ENCODE measurements around the gene ZBTB8OS.
"Not testable (repeated sequence)": the region's sequence is repeated elsewhere in the genome, so short reads cannot be mapped to it uniquely, and the experiment has no call there.

The ZBTB8OS gene

GRCh38 chr1:32650248-32650751 is at the start of gene ZBTB8OS:
TSS of gene ZBTB8OS (minus strand) at chr1:32650550. CDS start at chr1:32650529, 21 bp downstream.
- peak; percentile 62 to 73 for DNase-seq (ENCODE audit: low read depth in 2 of 2, low spot score in 1 of 2)

GRCh38 chr1:32696996-32697395 is 46.6 kb upstream of the ZBTB8OS start:
- not testable (repeated sequence) for DNase-seq (ENCODE audit: low read depth in 2 of 2, low spot score in 1 of 2)

GRCh38 chr1:32696041-32696440 is 45.7 kb upstream of the ZBTB8OS start:
- DNase-seq (ENCODE audit: low read depth in 2 of 2, low spot score in 1 of 2): no peak

GRCh38 chr1:32695098-32695904 is 45.0 kb upstream of the ZBTB8OS start:
- DNase-seq (ENCODE audit: low read depth in 2 of 2, low spot score in 1 of 2): no peak

- DNase-seq (ENCODE audit: low read depth in 2 of 2, low spot score in 1 of 2): no peak
Observed at GRCh38 chr1:32693455-32694174, 43.3 kb upstream of the ZBTB8OS start.

- DNase-seq (ENCODE audit: low read depth in 2 of 2, low spot score in 1 of 2): no peak
Observed at GRCh38 chr1:32686387-32686786, 36.0 kb upstream of the ZBTB8OS start.

- DNase-seq (ENCODE audit: low read depth in 2 of 2, low spot score in 1 of 2): no peak
Observed at GRCh38 chr1:32685498-32685897, 35.1 kb upstream of the ZBTB8OS start.

GRCh38 chr1:32684167-32684811 is 33.9 kb upstream of the ZBTB8OS start:
- no peak for DNase-seq (ENCODE audit: low read depth in 2 of 2, low spot score in 1 of 2)

- no peak for DNase-seq (ENCODE audit: low read depth in 2 of 2, low spot score in 1 of 2)
Observed at GRCh38 chr1:32683397-32683796, 33.0 kb upstream of the ZBTB8OS start.

GRCh38 chr1:32681999-32682398 is 31.6 kb upstream of the ZBTB8OS start:
- DNase-seq (ENCODE audit: low read depth in 2 of 2, low spot score in 1 of 2): no peak

- no peak for DNase-seq (ENCODE audit: low read depth in 2 of 2, low spot score in 1 of 2)
Observed at GRCh38 chr1:32681509-32681908, 31.2 kb upstream of the ZBTB8OS start.

GRCh38 chr1:32680642-32681041 is 30.3 kb upstream of the ZBTB8OS start:
- no peak for DNase-seq (ENCODE audit: low read depth in 2 of 2, low spot score in 1 of 2)

- DNase-seq (ENCODE audit: low read depth in 2 of 2, low spot score in 1 of 2): not testable (repeated sequence)
Observed at GRCh38 chr1:32679993-32680392, 29.6 kb upstream of the ZBTB8OS start.

GRCh38 chr1:32676945-32677344 is 26.6 kb upstream of the ZBTB8OS start:
- no peak for DNase-seq (ENCODE audit: low read depth in 2 of 2, low spot score in 1 of 2)

GRCh38 chr1:32668716-32669115 is 18.4 kb upstream of the ZBTB8OS start:
- DNase-seq (ENCODE audit: low read depth in 2 of 2, low spot score in 1 of 2): not testable (repeated sequence)

GRCh38 chr1:32666901-32667566 is 16.7 kb upstream of the ZBTB8OS start:
- DNase-seq (ENCODE audit: low read depth in 2 of 2, low spot score in 1 of 2): no peak

GRCh38 chr1:32665915-32666314 is 15.6 kb upstream of the ZBTB8OS start:
- DNase-seq (ENCODE audit: low read depth in 2 of 2, low spot score in 1 of 2): no peak

GRCh38 chr1:32659581-32659980 is 9.2 kb upstream of the ZBTB8OS start:
- DNase-seq (ENCODE audit: low read depth in 2 of 2, low spot score in 1 of 2): no peak

GRCh38 chr1:32652244-32652962 is 2.1 kb upstream of the ZBTB8OS start:
- DNase-seq (ENCODE audit: low read depth in 2 of 2, low spot score in 1 of 2): no peak

GRCh38 chr1:32651461-32652073 is 1.2 kb upstream of the ZBTB8OS start:
- DNase-seq (ENCODE audit: low read depth in 2 of 2, low spot score in 1 of 2): no peak

Measured in stimulated activated CD8-positive, alpha-beta memory T cell treated with anti-CD3 and anti-CD28 coated beads, Interleukin-4, amount 100 ng/mL, for 4 hours (primary cell).